ENCODE data around the gene IQSEC1.

The IQSEC1 gene

GRCh38 chr3:13079051-13079450 lies 5.8 kb upstream of the IQSEC1 start:
- Histone ChIP-seq H2AFZ (ENCODE audit: low read depth, low read length, severe bottlenecking) (no peak overlapping the region), H3K9me2 (replicated peaks; ENCODE audit: insufficient read depth, low read length) (no peaks in the 10 kb centered on the region), H3K9ac (ENCODE audit: low read length) (no peak overlapping the region), H3F3A (ENCODE audit: insufficient read depth) (no peaks in the 10 kb centered on the region), H3K79me2 (ENCODE audit: insufficient read depth, low read length) (no peaks in the 10 kb centered on the region), H3K36me3 (ENCODE audit: low read length) (no peaks in the 10 kb centered on the region), H3K4me2 (ENCODE audit: low read depth, low read length, poor library complexity, severe bottlenecking) (no peak overlapping the region), H3K4me3 (ENCODE audit: insufficient read depth, low read length, poor library complexity, severe bottlenecking) (no peak overlapping the region), H3K9me3 (ENCODE audit: insufficient read depth, low read length) (no peaks in the 10 kb centered on the region), H3K27me3 (ENCODE audit: low read length) (no peaks in the 10 kb centered on the region), H4K20me1 (ENCODE audit: low read depth, low read length) (no peaks in the 10 kb centered on the region), H3K27ac (ENCODE audit: low read depth, low read length) (no peak overlapping the region)
- TF ChIP-seq EZH2phosphoT487 (conservative IDR thresholded peaks at IDR 0.05; ENCODE audit: low read length), result no peak

GRCh38 chr3:13078163-13078905 lies 5.1 kb upstream of the IQSEC1 start:
- H3F3A ChIP-seq (ENCODE audit: insufficient read depth), result no peaks in the 10 kb centered on the region
- H3K27ac ChIP-seq (ENCODE audit: low read depth, low read length), result no peak overlapping the region
- H4K20me1 ChIP-seq (ENCODE audit: low read depth, low read length), result no peaks in the 10 kb centered on the region
- H3K4me2 ChIP-seq (ENCODE audit: low read depth, low read length, poor library complexity, severe bottlenecking), result no peak overlapping the region
- H3K9ac ChIP-seq (ENCODE audit: low read length), result no peak overlapping the region
- H3K4me3 ChIP-seq (ENCODE audit: insufficient read depth, low read length, poor library complexity, severe bottlenecking), result no peak overlapping the region
- H3K79me2 ChIP-seq (ENCODE audit: insufficient read depth, low read length), result no peaks in the 10 kb centered on the region
- H3K36me3 ChIP-seq (ENCODE audit: low read length), result no peaks in the 10 kb centered on the region
- no peaks in the 10 kb centered on the region for H3K9me2 ChIP-seq (replicated peaks; ENCODE audit: insufficient read depth, low read length)
- TF ChIP-seq EZH2phosphoT487 (conservative IDR thresholded peaks at IDR 0.05; ENCODE audit: low read length) (no peak), CTCF (IDR thresholded peaks at IDR 0.05; ENCODE audit: insufficient read depth, low read length, poor library complexity, severe bottlenecking) (no peak)
- no peak overlapping the region for H2AFZ ChIP-seq (ENCODE audit: low read depth, low read length, severe bottlenecking)
- no peaks in the 10 kb centered on the region for H3K27me3 ChIP-seq (ENCODE audit: low read length)
- H3K9me3 ChIP-seq (ENCODE audit: insufficient read depth, low read length), result no peaks in the 10 kb centered on the region

- Histone ChIP-seq H3K9ac (ENCODE audit: low read length) (no peak overlapping the region), H2AFZ (ENCODE audit: low read depth, low read length, severe bottlenecking) (no peak overlapping the region), H3K27ac (ENCODE audit: low read depth, low read length) (no peak overlapping the region), H3K27me3 (ENCODE audit: low read length) (no peaks in the 10 kb centered on the region), H3K79me2 (ENCODE audit: insufficient read depth, low read length) (no peaks in the 10 kb centered on the region), H3F3A (ENCODE audit: insufficient read depth) (no peaks in the 10 kb centered on the region), H3K36me3 (ENCODE audit: low read length) (no peaks in the 10 kb centered on the region), H3K4me3 (ENCODE audit: insufficient read depth, low read length, poor library complexity, severe bottlenecking) (no peak overlapping the region), H3K9me2 (replicated peaks; ENCODE audit: insufficient read depth, low read length) (no peaks in the 10 kb centered on the region), H3K4me2 (ENCODE audit: low read depth, low read length, poor library complexity, severe bottlenecking) (no peak overlapping the region), H4K20me1 (ENCODE audit: low read depth, low read length) (no peaks in the 10 kb centered on the region), H3K9me3 (ENCODE audit: insufficient read depth, low read length) (no peaks in the 10 kb centered on the region)
- no peak for TF ChIP-seq CTCF (IDR thresholded peaks at IDR 0.05; ENCODE audit: insufficient read depth, low read length, poor library complexity, severe bottlenecking)
- TF ChIP-seq EZH2phosphoT487 (conservative IDR thresholded peaks at IDR 0.05; ENCODE audit: low read length), result no peak
These were observed 4.4 kb upstream of the IQSEC1 start for GRCh38 chr3:13077431-13078162.
